Liver (tissue), 9 donors: ENCODE results near the gene MYL6. TPM values are rescaled to one million over a fixed set of nuclear protein-coding genes. Genes with fewer than 3 reads are reported as not detected.

Experiments used
- DNase-seq: peaks from one replicate; pipeline ENCODE4 v3.0.0-alpha.2; 2017; ENCODE audit warnings: low spot score
- H3K27ac ChIP-seq, 2 donors: one replicate each; pipeline ENCODE4 v1.7.0; 2013; ENCODE audit warnings: inconsistent platforms in 2 of 2, low read length in 2 of 2, control low read depth in 1 of 2, low read depth in 1 of 2, mild to moderate bottlenecking in 1 of 2
- H3K27me3 ChIP-seq, 4 donors: one replicate each; pipeline versions ENCODE4 v1.6.1 to v1.7.0; 2013; ENCODE audit warnings: low read length in 3 of 4, inconsistent platforms in 1 of 4, mild to moderate bottlenecking in 1 of 4, moderate library complexity in 1 of 4; ENCODE audit not compliant: control insufficient read depth in 4 of 4, insufficient read depth in 4 of 4
- H3K36me3 ChIP-seq, 4 donors: one replicate each; pipeline versions ENCODE4 v1.6.1 to v1.7.0; 2013; ENCODE audit warnings: low read length in 3 of 4, mild to moderate bottlenecking in 3 of 4, low read depth in 1 of 4, moderate library complexity in 1 of 4; ENCODE audit not compliant: control insufficient read depth in 4 of 4, insufficient read depth in 3 of 4
- H3K4me1 ChIP-seq, 4 donors: one replicate each; pipeline versions ENCODE4 v1.6.1 to v1.7.0; 2013; ENCODE audit warnings: low read length in 3 of 4, mild to moderate bottlenecking in 3 of 4, moderate library complexity in 1 of 4; ENCODE audit not compliant: control insufficient read depth in 4 of 4, insufficient read depth in 4 of 4
- H3K4me3 ChIP-seq, 3 donors: one replicate each; pipeline versions ENCODE4 v1.6.1 to v1.7.0; 2013; ENCODE audit warnings: low read length in 3 of 3, control low read depth in 1 of 3, low read depth in 1 of 3, mild to moderate bottlenecking in 1 of 3
- H3K9ac ChIP-seq, 2 donors: one replicate each; pipeline ENCODE4 v1.7.0; 2013; ENCODE audit warnings: low read length in 2 of 2, mild to moderate bottlenecking in 2 of 2, moderate library complexity in 2 of 2, control low read depth in 1 of 2, low read depth in 1 of 2
- H3K9me3 ChIP-seq, 4 donors: one replicate each; pipeline versions ENCODE4 v1.6.1 to v1.7.0; 2013; ENCODE audit warnings: low read length in 3 of 4; ENCODE audit not compliant: control insufficient read depth in 4 of 4
- FOXA1 ChIP-seq: IDR thresholded peaks from 2 replicates; pipeline ENCODE4 v1.6.1; 2016; ENCODE audit warnings: antibody characterized with exemption
- FOXA2 ChIP-seq: IDR thresholded peaks from 2 replicates; pipeline ENCODE4 v1.6.1; 2016; ENCODE audit warnings: antibody characterized with exemption
- GABPA ChIP-seq, 2 donors: IDR thresholded peaks in 1 of 2; conservative IDR thresholded peaks in 1 of 2; 2 replicates each; pipeline ENCODE4 v1.6.1; 2016; ENCODE audit warnings: antibody characterized with exemption in 2 of 2, mild to moderate bottlenecking in 1 of 2, moderate library complexity in 1 of 2
- HNF4A ChIP-seq, 2 donors: conservative IDR thresholded peaks; 2 replicates each; pipeline ENCODE4 v1.6.1; 2016; ENCODE audit warnings: antibody characterized with exemption in 2 of 2, mild to moderate bottlenecking in 2 of 2
- RAD21 ChIP-seq, 2 donors: IDR thresholded peaks; 2 replicates each; pipeline ENCODE4 v1.6.1; 2016; ENCODE audit warnings: antibody characterized with exemption in 2 of 2, mild to moderate bottlenecking in 2 of 2
- REST ChIP-seq: IDR thresholded peaks from 2 replicates; pipeline ENCODE4 v1.6.1; 2016; ENCODE audit warnings: antibody characterized with exemption, mild to moderate bottlenecking
- RXRA ChIP-seq, 2 donors: IDR thresholded peaks; 2 replicates each; pipeline ENCODE4 v1.6.1; 2017 to 2018; ENCODE audit warnings: antibody characterized with exemption in 2 of 2, mild to moderate bottlenecking in 1 of 2
- SP1 ChIP-seq: IDR thresholded peaks from 2 replicates; pipeline ENCODE4 v1.6.1; 2018; ENCODE audit warnings: antibody characterized with exemption, mild to moderate bottlenecking
- TAF1 ChIP-seq: conservative IDR thresholded peaks from 2 replicates; pipeline ENCODE4 v1.6.1; 2016; ENCODE audit warnings: antibody characterized with exemption, mild to moderate bottlenecking
- WGBS: extraction: QIAGEN DNeasy Blood & Tissue Kit; methylation state at CpG from one replicate; pipeline ENCODE4 v1.1.7; 2013; 5-methylcytosine and 5-hydroxymethylcytosine counted together
- polyA plus RNA-seq, 2 donors: library from polyadenylated mRNA; stranded (reverse) in 1 of 2; unstranded in 1 of 2; fragments of 200-250 nt in 1 of 2; fragments of >200 nt in 1 of 2; fragmentation: Nextera tagmentation in 1 of 2; extraction: Ambion mirVana in 1 of 2; gene quantifications; one replicate each; pipeline versions ENCODE4 v1.2.1 to v1.2.3, GENCODE V29; 2013 to 2015
- total RNA-seq, 2 donors: library from RNA; depleted of rRNA; stranded (reverse); fragments of >200 nt; gene quantifications; one replicate each; pipeline ENCODE4 v1.2.3, GENCODE V29; 2014
- TF ChIP-seq, protein P1 (sequence below): IDR thresholded peaks from 2 replicates; pipeline ENCODE4 v1.6.1; 2016; ENCODE audit warnings: antibody characterized with exemption
- donor health status: healthy.
- donor health status: healthy.
- donor health status: healthy.
- donor health status: healthy.
- donor health status: healthy.

The MYL6 gene
- total and polyA plus RNA-seq, 4 donors: 298 to 975 (median 624) TPM

DNA sequence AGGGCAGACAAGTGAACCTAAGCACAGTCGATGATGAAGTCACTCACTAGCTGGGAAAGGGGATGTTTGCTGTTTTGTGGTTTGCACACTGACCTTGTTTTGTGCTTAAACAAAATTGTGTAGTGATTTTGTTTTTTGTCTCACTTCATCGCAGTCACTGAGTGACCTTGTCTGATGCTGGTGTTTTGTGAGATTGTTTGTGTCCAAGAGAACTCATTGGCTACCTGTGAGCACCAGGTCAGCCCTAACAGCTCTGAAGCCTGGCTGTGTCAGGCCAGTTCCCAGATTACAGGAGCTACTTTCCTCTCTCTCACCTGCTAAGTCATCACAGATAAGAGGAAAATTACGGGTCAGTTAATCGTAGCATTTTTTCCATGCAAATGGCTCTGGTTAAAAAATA, 34.0 kb upstream of the MYL6 start:
- Histone ChIP-seq H3K4me1 (peaks cover 28 to 73% (median 58%) of the 10 kb centered on the region in 4 donors), H3K9me3 (no peaks in the 10 kb centered on the region), H3K27me3 (no peaks in the 10 kb centered on the region), H3K27ac (no peak overlapping the region), H3K36me3 (no peaks in the 10 kb centered on the region), H3K4me3 (no peak overlapping the region), H3K9ac (no peak overlapping the region)
- DNase-seq: no peak
- TF ChIP-seq, protein P1, sequence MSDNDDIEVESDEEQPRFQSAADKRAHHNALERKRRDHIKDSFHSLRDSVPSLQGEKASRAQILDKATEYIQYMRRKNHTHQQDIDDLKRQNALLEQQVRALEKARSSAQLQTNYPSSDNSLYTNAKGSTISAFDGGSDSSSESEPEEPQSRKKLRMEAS: no peak
- TF ChIP-seq HNF4A (conservative IDR thresholded peaks at IDR 0.05) (no peak), REST (no peak), SP1 (no peak), TAF1 (no peak), FOXA2 (no peak), RAD21 (IDR thresholded peaks at IDR 0.05) (no peak), GABPA (IDR thresholded peaks at IDR 0.05 in 1 of 2, conservative IDR thresholded peaks at IDR 0.05 in 1 of 2) (no peak), FOXA1 (no peak), RXRA (IDR thresholded peaks at IDR 0.05) (no peak)
- WGBS: 69% methylated on average over 4 of the region's 4 CpGs

DNA sequence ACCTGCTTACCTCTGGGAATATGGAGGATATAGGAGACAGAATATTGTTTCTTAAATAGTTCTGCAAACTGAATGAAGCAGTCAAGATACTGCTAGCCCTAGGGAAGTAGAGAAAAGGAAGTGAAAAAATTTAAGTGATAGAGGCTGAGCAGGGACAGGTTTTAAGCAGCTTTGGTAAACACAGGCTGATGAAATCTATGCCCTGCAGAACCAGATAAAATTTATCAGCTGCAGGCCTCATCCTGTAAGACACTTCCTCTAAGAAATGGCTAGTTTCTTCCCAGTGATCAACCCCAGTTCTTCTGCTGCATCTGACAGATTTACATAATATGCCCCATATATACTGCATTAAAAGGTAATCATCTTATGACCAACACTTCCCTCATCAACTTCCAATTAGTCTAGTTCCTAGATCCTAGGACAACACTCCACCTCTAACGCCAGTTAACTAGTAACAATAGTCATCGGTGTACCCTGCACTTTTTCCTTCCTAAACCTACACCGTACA, 31.4 kb upstream of the MYL6 start:
- peaks cover 9 to 53% (median 42%) of the 10 kb centered on the region in 4 donors for H3K4me1 ChIP-seq
- peak overlapping the region; percentile 50 to 88 for H3K9ac ChIP-seq
- no peak overlapping the region for H3K4me3 ChIP-seq

More for the DNA sequence above, 31.4 kb upstream of the MYL6 start:
- H3K27me3 ChIP-seq: no peaks in the 10 kb centered on the region
- 48% methylated on average over 3 of the region's 3 CpGs for WGBS
- H3K36me3 ChIP-seq: peaks cover 3 to 11% (median 8%) of the 10 kb centered on the region in 4 donors
- peak overlapping the region; percentile 75 to 85 for H3K27ac ChIP-seq
- no peak for TF ChIP-seq REST
- TF ChIP-seq HNF4A (conservative IDR thresholded peaks at IDR 0.05): no peak
- DNase-seq: no peak
- H3K9me3 ChIP-seq: no peaks in the 10 kb centered on the region
